Nephron progenitor cell (in vitro differentiated cells): ENCODE data around the gene CAPN1.

Experiments used
- DNase-seq: peaks from one replicate; pipeline ENCODE4 v3.0.0; 2021
- H3K27ac Mint-ChIP-seq: 2 replicates; pipeline ENCODE4 v1.8.0; 2021; ENCODE audit warnings: mild to moderate bottlenecking, moderate library complexity, mixed read lengths
- H3K27me3 Mint-ChIP-seq: 2 replicates; pipeline ENCODE4 v1.8.0; 2021; ENCODE audit warnings: mild to moderate bottlenecking, low read depth, mixed read lengths; ENCODE audit not compliant: poor library complexity
- H3K36me3 Mint-ChIP-seq: 2 replicates; pipeline ENCODE4 v1.8.0; 2021; ENCODE audit warnings: low read depth, mixed read lengths
- H3K4me1 Mint-ChIP-seq: 2 replicates; pipeline ENCODE4 v1.8.0; 2021; ENCODE audit warnings: mixed read lengths
- H3K4me3 Mint-ChIP-seq: 2 replicates; pipeline ENCODE4 v1.8.0; 2021; ENCODE audit warnings: mild to moderate bottlenecking, moderate library complexity, mixed read lengths
- H3K9me3 Mint-ChIP-seq: 2 replicates; pipeline ENCODE4 v1.8.0; 2021; ENCODE audit warnings: mild to moderate bottlenecking, moderate library complexity, mixed read lengths
- CTCF ChIP-seq: fragments of 200-600 bp; sonication (generic); IDR thresholded peaks from 2 replicates; pipeline ENCODE4 v1.5.0; 2021; ENCODE audit warnings: antibody characterized with exemption

CAPN1 gene

GRCh38 chr11:65211293-65212105, 29.8 kb downstream of the CAPN1 start:
- peaks cover 38% of the 10 kb centered on the region for H3K4me1 Mint-ChIP-seq
- no peak for DNase-seq
- H3K27me3 Mint-ChIP-seq, result peaks cover 3% of the 10 kb centered on the region
- peaks cover 12% of the 10 kb centered on the region for H3K36me3 Mint-ChIP-seq
- H3K9me3 Mint-ChIP-seq, result no peaks in the 10 kb centered on the region
- peak overlapping the region; percentile 86 for H3K27ac Mint-ChIP-seq
- TF ChIP-seq CTCF, result no peak
- no peak overlapping the region for H3K4me3 Mint-ChIP-seq

- DNase-seq, result no peak
- Mint-ChIP-seq H3K4me3 (no peak overlapping the region), H3K9me3 (no peaks in the 10 kb centered on the region), H3K27ac (peak overlapping the region; percentile 14), H3K4me1 (peaks cover 38% of the 10 kb centered on the region), H3K27me3 (peaks cover 3% of the 10 kb centered on the region), H3K36me3 (peaks cover 12% of the 10 kb centered on the region)
- TF ChIP-seq CTCF, result no peak
These were observed 30.6 kb downstream of the CAPN1 start for GRCh38 chr11:65212226-65212801.

- Mint-ChIP-seq H3K9me3 (no peaks in the 10 kb centered on the region), H3K4me1 (peaks cover 38% of the 10 kb centered on the region), H3K27me3 (peaks cover 3% of the 10 kb centered on the region), H3K4me3 (peak overlapping the region; percentile 40), H3K27ac (no peak overlapping the region), H3K36me3 (peaks cover 12% of the 10 kb centered on the region)
- no peak for DNase-seq
- no peak for TF ChIP-seq CTCF
These were observed 31.8 kb downstream of the CAPN1 start for GRCh38 chr11:65213322-65214211.

GRCh38 chr11:65214212-65214845, 32.6 kb downstream of the CAPN1 start:
- Mint-ChIP-seq H3K4me1 (peaks cover 46% of the 10 kb centered on the region), H3K27ac (no peak overlapping the region), H3K4me3 (peak overlapping the region; percentile 25), H3K36me3 (peaks cover 5% of the 10 kb centered on the region), H3K9me3 (no peaks in the 10 kb centered on the region), H3K27me3 (peaks cover 3% of the 10 kb centered on the region)
- TF ChIP-seq CTCF, result no peak
- DNase-seq, result no peak

- no peak for TF ChIP-seq CTCF
- DNase-seq, result no peak
- Mint-ChIP-seq H3K27me3 (peaks cover 3% of the 10 kb centered on the region), H3K36me3 (no peaks in the 10 kb centered on the region), H3K9me3 (no peaks in the 10 kb centered on the region), H3K4me3 (no peak overlapping the region), H3K27ac (no peak overlapping the region), H3K4me1 (peaks cover 54% of the 10 kb centered on the region)
These were observed 33.8 kb downstream of the CAPN1 start for GRCh38 chr11:65215441-65216076.
